ENCODE measurements around the gene TBCE. TPM values are rescaled to one million over a fixed set of nuclear protein-coding genes. Genes with fewer than 3 reads are reported as not detected.
A peak's percentile ranks its signal among the peaks of the same experiment; 100 is the strongest.

TBCE gene
- polyA plus RNA-seq, 1 donor from 2014 or later = 72.9 TPM

GRCh38 chr1:235415008-235415904 lies 48.0 kb downstream of the TBCE start:
- Histone ChIP-seq H4K20me1 (ENCODE audit: insufficient read depth) (no peaks in the 10 kb centered on the region), H3K27me3 (ENCODE audit: insufficient read depth, low read depth, low read length) (no peaks in the 10 kb centered on the region), H3K4me3 (ENCODE audit: low read length) (no peak overlapping the region), H3K36me3 (ENCODE audit: insufficient read depth, low read length) (no peaks in the 10 kb centered on the region), H3K4me2 (ENCODE audit: low read length) (no peak overlapping the region), H3K9me2 (ENCODE audit: insufficient read depth, low read length) (no peaks in the 10 kb centered on the region), H3K9ac (ENCODE audit: low read length) (no peak overlapping the region), H2AFZ (ENCODE audit: low read depth, low read length) (no peak overlapping the region), H3K79me2 (replicated peaks; ENCODE audit: insufficient read depth, low read length) (peaks cover 3% of the 10 kb centered on the region), H3K27ac (ENCODE audit: low read length) (no peak overlapping the region), H3K9me3 (ENCODE audit: low read length) (no peaks in the 10 kb centered on the region), H3F3A (ENCODE audit: insufficient read depth, low read length, poor library complexity, severe bottlenecking) (no peaks in the 10 kb centered on the region)
- TF ChIP-seq, protein P1, sequence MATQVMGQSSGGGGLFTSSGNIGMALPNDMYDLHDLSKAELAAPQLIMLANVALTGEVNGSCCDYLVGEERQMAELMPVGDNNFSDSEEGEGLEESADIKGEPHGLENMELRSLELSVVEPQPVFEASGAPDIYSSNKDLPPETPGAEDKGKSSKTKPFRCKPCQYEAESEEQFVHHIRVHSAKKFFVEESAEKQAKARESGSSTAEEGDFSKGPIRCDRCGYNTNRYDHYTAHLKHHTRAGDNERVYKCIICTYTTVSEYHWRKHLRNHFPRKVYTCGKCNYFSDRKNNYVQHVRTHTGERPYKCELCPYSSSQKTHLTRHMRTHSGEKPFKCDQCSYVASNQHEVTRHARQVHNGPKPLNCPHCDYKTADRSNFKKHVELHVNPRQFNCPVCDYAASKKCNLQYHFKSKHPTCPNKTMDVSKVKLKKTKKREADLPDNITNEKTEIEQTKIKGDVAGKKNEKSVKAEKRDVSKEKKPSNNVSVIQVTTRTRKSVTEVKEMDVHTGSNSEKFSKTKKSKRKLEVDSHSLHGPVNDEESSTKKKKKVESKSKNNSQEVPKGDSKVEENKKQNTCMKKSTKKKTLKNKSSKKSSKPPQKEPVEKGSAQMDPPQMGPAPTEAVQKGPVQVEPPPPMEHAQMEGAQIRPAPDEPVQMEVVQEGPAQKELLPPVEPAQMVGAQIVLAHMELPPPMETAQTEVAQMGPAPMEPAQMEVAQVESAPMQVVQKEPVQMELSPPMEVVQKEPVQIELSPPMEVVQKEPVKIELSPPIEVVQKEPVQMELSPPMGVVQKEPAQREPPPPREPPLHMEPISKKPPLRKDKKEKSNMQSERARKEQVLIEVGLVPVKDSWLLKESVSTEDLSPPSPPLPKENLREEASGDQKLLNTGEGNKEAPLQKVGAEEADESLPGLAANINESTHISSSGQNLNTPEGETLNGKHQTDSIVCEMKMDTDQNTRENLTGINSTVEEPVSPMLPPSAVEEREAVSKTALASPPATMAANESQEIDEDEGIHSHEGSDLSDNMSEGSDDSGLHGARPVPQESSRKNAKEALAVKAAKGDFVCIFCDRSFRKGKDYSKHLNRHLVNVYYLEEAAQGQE (IDR thresholded peaks at IDR 0.05; ENCODE audit: borderline replicate concordance) = no peak
- TF ChIP-seq RAD21 (conservative IDR thresholded peaks at IDR 0.05) (peak; percentile 50), CTCF (IDR thresholded peaks at IDR 0.05; ENCODE audit: poor library complexity, severe bottlenecking) (peak; percentile 61), SMC3 (conservative IDR thresholded peaks at IDR 0.05; ENCODE audit: poor library complexity) (peak; percentile 64)

- Histone ChIP-seq H3K9me3 (ENCODE audit: low read length) (no peaks in the 10 kb centered on the region), H3K27ac (ENCODE audit: low read length) (no peak overlapping the region), H3K9me2 (ENCODE audit: insufficient read depth, low read length) (no peaks in the 10 kb centered on the region), H3K4me3 (ENCODE audit: low read length) (no peak overlapping the region), H3F3A (ENCODE audit: insufficient read depth, low read length, poor library complexity, severe bottlenecking) (no peaks in the 10 kb centered on the region), H3K9ac (ENCODE audit: low read length) (no peak overlapping the region), H2AFZ (ENCODE audit: low read depth, low read length) (no peak overlapping the region), H3K27me3 (ENCODE audit: insufficient read depth, low read depth, low read length) (no peaks in the 10 kb centered on the region), H4K20me1 (ENCODE audit: insufficient read depth) (no peaks in the 10 kb centered on the region), H3K79me2 (replicated peaks; ENCODE audit: insufficient read depth, low read length) (peaks cover 3% of the 10 kb centered on the region), H3K36me3 (ENCODE audit: insufficient read depth, low read length) (no peaks in the 10 kb centered on the region), H3K4me2 (ENCODE audit: low read length) (no peak overlapping the region)
- no peak for TF ChIP-seq CTCF (IDR thresholded peaks at IDR 0.05; ENCODE audit: poor library complexity, severe bottlenecking)
- no peak for TF ChIP-seq POLR2AphosphoS5 (IDR thresholded peaks at IDR 0.05)
- no peak for TF ChIP-seq EZH2 (IDR thresholded peaks at IDR 0.05; ENCODE audit: borderline replicate concordance, insufficient read depth, low read length, poor library complexity, severe bottlenecking)
- TF ChIP-seq MXI1 (conservative IDR thresholded peaks at IDR 0.05; ENCODE audit: poor library complexity, severe bottlenecking) = no peak
- no peak for TF ChIP-seq SMC3 (conservative IDR thresholded peaks at IDR 0.05; ENCODE audit: poor library complexity)
- TF ChIP-seq RAD21 (conservative IDR thresholded peaks at IDR 0.05) = no peak
- TF ChIP-seq TAF1 (IDR thresholded peaks at IDR 0.05; ENCODE audit: low read depth) = no peak
- TF ChIP-seq, protein P1 (IDR thresholded peaks at IDR 0.05; ENCODE audit: borderline replicate concordance) = no peak
- no peak for TF ChIP-seq EP300 (conservative IDR thresholded peaks at IDR 0.05; ENCODE audit: poor library complexity, severe bottlenecking)
These were observed 49.4 kb downstream of the TBCE start for GRCh38 chr1:235416662-235417049.

All from neural cell (in vitro differentiated cells).